Measurements from ENCODE around the gene USP46. TPM values are rescaled to one million over a fixed set of nuclear protein-coding genes. Genes with fewer than 3 reads are reported as not detected.
A peak's percentile ranks its signal among the peaks of the same experiment; 100 is the strongest.

The USP46 gene
- total and polyA plus RNA-seq, 2 of the 8 experiments (the other 6 are each of a cell fraction or from before 2014, with no cell fraction given), result 10.6 to 62.4 TPM

DNA sequence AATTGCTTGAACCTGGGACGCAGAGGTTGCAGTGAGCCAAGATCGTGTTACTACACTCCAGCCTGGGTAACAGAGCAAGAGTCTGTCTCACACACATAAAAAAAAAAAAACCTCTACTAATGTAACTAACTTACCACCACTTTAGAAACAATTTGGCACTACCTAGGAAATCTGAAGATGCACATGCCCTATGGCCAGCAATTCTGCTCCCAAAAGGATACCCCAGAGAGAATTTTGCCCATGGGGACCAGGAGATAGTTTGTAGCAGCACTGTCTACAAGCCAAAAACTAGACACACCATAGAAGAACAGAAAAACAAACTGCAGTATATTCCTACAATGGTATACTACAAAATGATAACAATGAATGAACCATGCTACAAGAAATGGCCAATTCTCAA is 37.5 kb downstream of the USP46 start:
- Histone ChIP-seq H3K4me2 (ENCODE audit: insufficient read depth in 1 of 2, low read depth in 2 of 2, low read length in 2 of 2) (no peak overlapping the region), H4K91ac (replicated peaks; ENCODE audit: insufficient read length, low read length) (no peak overlapping the region), H3K4me1 (replicated peaks in 1 of 4; ENCODE audit: control insufficient read depth in 3 of 4, insufficient read depth in 4 of 4, low read length in 3 of 4) (peaks cover 0 to 2% (median 1%) of the 10 kb centered on the region in 4 experiments; a peak in 2 of 7 replicates), H2AK5ac (ENCODE audit: low read depth, low read length) (no peak overlapping the region), H4K8ac (ENCODE audit: extremely low read depth, insufficient read depth, low read length) (no peak overlapping the region), H4K5ac (ENCODE audit: insufficient read length, low read depth, low read length) (no peak overlapping the region), H2BK5ac (ENCODE audit: low read depth, low read length) (no peak overlapping the region), H2BK12ac (ENCODE audit: low read depth, low read length) (no peak overlapping the region), H2AFZ (ENCODE audit: low read length) (no peak overlapping the region), H3K36me3 (ENCODE audit: control insufficient read depth in 2 of 4, insufficient read depth in 4 of 4, low read length in 3 of 4) (peaks cover 4 to 26% (median 18%) of the 10 kb centered on the region in 4 experiments; a peak in 6 of 8 replicates), H2BK120ac (replicated peaks; ENCODE audit: low read depth, low read length) (no peak overlapping the region), H3K9ac (replicated peaks in 1 of 4; ENCODE audit: extremely low read depth in 1 of 4, low read depth in 3 of 4, low read length in 3 of 4) (no peak overlapping the region), H3K4me3 (ENCODE audit: extremely low read depth in 1 of 4, insufficient read depth in 2 of 4, low read depth in 3 of 4, low read length in 4 of 4) (no peak overlapping the region), H3K79me1 (ENCODE audit: low read depth, low read length) (peaks cover 4% of the 10 kb centered on the region; the same call in 1 of the 2 replicates), H2BK15ac (ENCODE audit: low read length) (no peak overlapping the region), H3K18ac (ENCODE audit: extremely low read depth, low read length) (no peak overlapping the region), H2BK20ac (ENCODE audit: low read length) (no peak overlapping the region), H3K9me3 (ENCODE audit: insufficient read depth in 2 of 2, low read depth in 1 of 2, low read length in 1 of 2) (no peaks in the 10 kb centered on the region), H3K4ac (replicated peaks; ENCODE audit: insufficient read length, low read depth, low read length) (no peak overlapping the region), H3K27ac (ENCODE audit: low read depth, low read length) (no peak overlapping the region), H3K23me2 (ENCODE audit: low read depth, low read length) (no peaks in the 10 kb centered on the region), H3K79me2 (ENCODE audit: control insufficient read depth in 1 of 2, insufficient read depth in 2 of 2, low read length in 2 of 2) (peaks cover 0 to 58% of the 10 kb centered on the region in 2 experiments; a peak in 2 of 4 replicates), H4K20me1 (replicated peaks in 1 of 2; ENCODE audit: control insufficient read depth in 1 of 2, insufficient read depth in 2 of 2, low read length in 2 of 2) (no peaks in the 10 kb centered on the region), H3K56ac (replicated peaks; ENCODE audit: insufficient read length, low read depth, low read length) (no peak overlapping the region), H3K14ac (ENCODE audit: insufficient read length) (no peak overlapping the region), H3K23ac (ENCODE audit: insufficient read length) (no peak overlapping the region), H3K27me3 (replicated peaks in 1 of 4; ENCODE audit: control insufficient read depth in 3 of 4, extremely low read depth in 1 of 4, insufficient read depth in 3 of 4, low read length in 3 of 4) (no peaks in the 10 kb centered on the region)
- 95% methylated on average over 2 of the region's 2 CpGs; no CpG with 5 or more reads in 1 of the 2 experiments for WGBS, 2 experiments (ENCODE audit: extremely low coverage in 1 of 2, insufficient coverage in 1 of 2, insufficient read length in 1 of 2, insufficient replicate concordance in 2 of 2, low coverage in 1 of 2, low lambda C conversion rate in 2 of 2, missing lambda C conversion rate in 1 of 2)
- no peak for FAIRE-seq
- CTCF ChIA-PET (ENCODE audit: partially characterized antibody), result no interaction called here
- DNase-seq (ENCODE audit: low read depth in 1 of 2, low spot score in 2 of 2), result peak in 1 of 2 experiments; percentile 17
- no peak for TF ChIP-seq GTF2F1 (IDR thresholded peaks at IDR 0.05; ENCODE audit: borderline replicate concordance, low read depth, low read length)
- no peak for TF ChIP-seq KDM4A (IDR thresholded peaks at IDR 0.05; ENCODE audit: low read depth, low read length, severe bottlenecking)
- TF ChIP-seq CHD2 (IDR thresholded peaks at IDR 0.05; ENCODE audit: low read length), result no peak
- no peak for TF ChIP-seq BRCA1 (IDR thresholded peaks at IDR 0.05; ENCODE audit: low read depth, low read length)
- POLR2A ChIA-PET (ENCODE audit: partially characterized antibody), result no interaction called here
